Measurements from ENCODE around the gene RRP36.
A peak's percentile ranks its signal among the peaks of the same experiment; 100 is the strongest.

GRCh38 chr6:43013843-43014433 lies 7.5 kb upstream of the RRP36 start, which contains the start of the genes KLHDC3 and MEA1:
- TF ChIP-seq, protein P1, sequence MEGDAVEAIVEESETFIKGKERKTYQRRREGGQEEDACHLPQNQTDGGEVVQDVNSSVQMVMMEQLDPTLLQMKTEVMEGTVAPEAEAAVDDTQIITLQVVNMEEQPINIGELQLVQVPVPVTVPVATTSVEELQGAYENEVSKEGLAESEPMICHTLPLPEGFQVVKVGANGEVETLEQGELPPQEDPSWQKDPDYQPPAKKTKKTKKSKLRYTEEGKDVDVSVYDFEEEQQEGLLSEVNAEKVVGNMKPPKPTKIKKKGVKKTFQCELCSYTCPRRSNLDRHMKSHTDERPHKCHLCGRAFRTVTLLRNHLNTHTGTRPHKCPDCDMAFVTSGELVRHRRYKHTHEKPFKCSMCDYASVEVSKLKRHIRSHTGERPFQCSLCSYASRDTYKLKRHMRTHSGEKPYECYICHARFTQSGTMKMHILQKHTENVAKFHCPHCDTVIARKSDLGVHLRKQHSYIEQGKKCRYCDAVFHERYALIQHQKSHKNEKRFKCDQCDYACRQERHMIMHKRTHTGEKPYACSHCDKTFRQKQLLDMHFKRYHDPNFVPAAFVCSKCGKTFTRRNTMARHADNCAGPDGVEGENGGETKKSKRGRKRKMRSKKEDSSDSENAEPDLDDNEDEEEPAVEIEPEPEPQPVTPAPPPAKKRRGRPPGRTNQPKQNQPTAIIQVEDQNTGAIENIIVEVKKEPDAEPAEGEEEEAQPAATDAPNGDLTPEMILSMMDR (IDR thresholded peaks at IDR 0.05) = no peak
- peak in 1 of 2 donors; percentile 34 for TF ChIP-seq POLR2A (IDR thresholded peaks at IDR 0.05)
